GM21576 (cell line): ENCODE results near the gene ENOX1.

ENCODE experiments used
- ATAC-seq: cut with Tn5 transposase; IDR thresholded peaks from one replicate; pipeline ENCODE4 v1.9.1; 2021; ENCODE audit warnings: mild to moderate bottlenecking, moderate library complexity; ENCODE audit not compliant: unreplicated experiment

Gene ENOX1

DNA sequence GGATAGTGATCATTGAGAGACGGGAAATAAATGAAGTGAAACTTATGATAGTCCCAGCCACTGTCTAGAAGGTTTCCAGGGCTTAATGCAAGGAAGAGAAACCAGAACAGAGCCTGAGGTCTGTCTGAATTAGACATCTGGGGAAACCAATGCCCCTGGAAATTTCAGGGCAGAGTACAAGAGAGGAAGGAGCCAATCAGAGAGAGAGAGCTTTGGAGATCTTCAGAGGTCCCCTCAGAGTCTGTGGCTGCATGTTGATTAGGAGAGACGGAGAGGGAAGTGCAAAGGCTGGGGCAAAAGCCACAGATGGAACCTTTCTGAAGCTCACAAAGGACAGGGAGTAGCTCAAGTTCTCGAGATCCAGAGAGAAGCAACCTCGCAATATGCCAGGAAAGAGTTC, 385.4 kb downstream of the ENOX1 start:
- ATAC-seq, result no peak

GRCh38 chr13:43397111-43397510, 389.7 kb downstream of the ENOX1 start:
- no peak for ATAC-seq

- no peak for ATAC-seq
Observed at GRCh38 chr13:43391036-43391435, 395.7 kb downstream of the ENOX1 start.

GRCh38 chr13:43390619-43391018, 396.2 kb downstream of the ENOX1 start:
- no peak for ATAC-seq

DNA sequence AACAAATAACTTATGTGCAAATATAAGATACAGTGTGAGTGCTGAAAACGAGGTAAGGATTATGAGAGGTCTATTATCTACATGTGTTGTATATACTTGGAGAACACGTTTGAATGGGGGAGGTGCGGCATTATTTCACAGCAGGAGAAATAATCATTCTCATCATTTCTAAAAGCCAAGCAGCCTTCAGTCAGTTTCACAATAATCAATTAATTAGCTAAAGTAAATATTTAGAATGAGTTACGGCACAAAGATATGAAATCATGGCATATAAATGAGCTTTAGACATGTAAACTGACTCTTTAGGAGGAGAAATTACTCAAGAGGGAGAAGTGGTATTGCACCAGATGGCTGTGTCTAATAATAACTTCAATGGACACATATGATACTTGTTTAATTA, 396.8 kb downstream of the ENOX1 start:
- ATAC-seq, result no peak

DNA sequence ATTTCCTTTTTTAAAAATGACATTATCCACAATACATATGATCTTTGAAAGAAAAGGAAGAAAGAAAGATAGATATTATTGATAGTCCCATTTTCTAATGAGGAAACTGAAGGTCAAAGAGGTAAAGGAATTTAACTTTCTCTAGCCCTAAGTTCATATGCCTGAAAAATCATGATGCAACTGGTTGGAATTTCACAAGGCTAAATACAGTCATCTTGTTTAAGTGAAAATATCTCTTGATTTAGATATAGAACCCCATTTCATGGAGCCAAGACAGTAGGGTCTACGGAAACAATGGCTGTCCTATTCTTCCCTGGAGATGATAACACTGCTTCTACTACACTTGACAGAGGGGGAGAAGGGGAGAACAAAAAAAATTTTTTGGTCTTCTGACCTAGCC, 397.2 kb downstream of the ENOX1 start:
- no peak for ATAC-seq

- peak; percentile 48 for ATAC-seq
Observed at GRCh38 chr13:43388282-43389034, 398.3 kb downstream of the ENOX1 start.

- ATAC-seq, result no peak
Observed at GRCh38 chr13:43387880-43388279, 398.9 kb downstream of the ENOX1 start.

DNA sequence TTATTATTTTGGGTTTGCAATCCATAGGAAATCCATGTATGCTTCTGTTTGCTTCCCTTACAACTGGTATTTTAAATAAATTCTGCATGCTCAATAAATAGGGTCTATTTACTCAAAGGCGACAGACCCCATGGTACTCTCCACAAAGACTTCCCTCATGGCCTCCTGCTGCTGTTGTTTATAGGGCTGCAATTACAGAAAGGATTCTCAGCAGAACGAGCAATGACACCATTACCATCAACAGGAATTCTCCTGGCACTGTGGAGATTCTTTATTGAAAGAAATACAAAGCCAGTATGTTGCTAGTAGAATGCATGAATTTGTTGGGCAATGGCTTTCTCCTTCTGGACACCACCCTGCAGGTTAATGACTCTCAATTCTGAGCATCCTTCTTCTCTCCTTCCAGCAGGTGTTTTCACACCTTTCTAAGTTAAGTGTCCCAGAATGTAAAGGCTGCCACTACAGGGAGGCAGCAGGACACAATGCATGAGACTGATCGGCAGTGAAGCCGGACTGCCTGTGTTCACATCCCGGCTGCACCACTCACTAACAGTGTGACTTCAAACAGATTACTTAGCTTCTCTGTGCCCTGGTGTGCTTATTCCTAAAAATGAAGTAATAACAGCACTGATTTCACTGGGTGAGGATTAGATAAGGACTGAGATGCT, 403.1 kb downstream of the ENOX1 start:
- no peak for ATAC-seq

DNA sequence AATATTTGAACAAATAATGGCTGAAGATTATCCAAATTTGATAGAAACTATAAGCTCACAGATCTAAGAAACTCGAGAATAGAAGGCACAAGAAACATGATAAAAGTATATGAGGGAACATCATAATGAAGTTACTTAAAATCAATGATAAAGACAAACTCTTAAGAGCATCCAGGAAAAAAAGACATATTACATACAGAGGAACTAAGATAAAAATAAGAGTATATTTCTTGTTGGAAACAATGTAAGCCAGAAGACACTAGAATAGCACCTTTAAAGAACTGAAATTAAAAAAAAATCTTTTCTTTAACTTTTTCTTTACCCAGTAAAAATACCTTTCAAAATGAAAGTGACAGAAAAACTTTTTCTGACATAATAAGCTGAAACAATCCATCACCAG, 407.0 kb downstream of the ENOX1 start:
- ATAC-seq, result no peak

- ATAC-seq, result no peak
Observed at GRCh38 chr13:43377973-43378372, 408.8 kb downstream of the ENOX1 start.

DNA sequence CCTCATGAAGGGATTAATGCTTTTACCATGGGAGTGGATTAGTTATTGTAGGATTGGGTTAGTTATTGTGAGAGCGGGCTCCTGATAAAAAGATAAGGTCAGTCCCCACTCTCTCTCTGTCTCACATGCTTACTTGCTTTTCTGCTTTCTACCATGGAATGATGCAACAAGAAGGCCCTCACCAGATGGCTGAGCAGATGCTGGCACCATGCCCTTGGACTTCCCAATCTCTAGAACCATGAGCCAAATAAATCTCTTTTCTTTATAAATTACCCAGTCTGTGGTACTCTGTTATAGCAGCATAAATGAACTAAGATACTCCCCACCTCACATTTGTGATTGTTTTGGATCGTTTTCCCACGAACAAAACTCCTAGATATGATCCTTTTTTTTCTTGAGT, 409.6 kb downstream of the ENOX1 start:
- ATAC-seq, result no peak

- no peak for ATAC-seq
Observed at GRCh38 chr13:43376596-43376995, 410.2 kb downstream of the ENOX1 start.

DNA sequence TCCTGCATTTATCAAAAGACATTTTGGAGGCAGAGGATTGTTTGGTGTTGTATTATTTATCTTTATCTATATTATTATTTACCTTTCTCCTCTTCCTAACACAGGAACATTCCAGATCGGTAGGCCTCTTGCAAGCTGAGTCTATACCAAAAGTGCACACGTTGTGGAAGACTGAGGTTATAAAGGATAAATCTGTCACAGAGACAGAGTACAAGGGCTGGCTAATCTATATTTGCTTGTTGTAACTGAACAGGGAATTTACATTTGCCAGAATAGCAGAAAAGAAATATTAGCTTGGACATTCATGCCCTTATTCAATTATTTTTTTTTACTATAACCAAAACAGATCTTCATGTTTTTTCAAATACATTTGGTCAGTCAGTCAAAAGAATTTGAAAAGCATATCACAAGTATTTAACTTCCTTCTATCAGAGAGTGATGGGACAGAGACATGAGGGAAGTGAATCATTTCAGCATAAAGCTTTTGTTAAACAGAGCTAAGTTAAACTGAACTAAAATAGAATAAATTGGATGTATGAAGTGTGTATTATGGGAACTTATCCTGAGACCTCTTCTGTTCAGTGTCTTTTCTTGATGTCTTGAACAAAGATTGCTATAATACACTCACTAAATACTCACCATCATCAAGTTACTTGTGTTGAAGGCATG, 410.8 kb downstream of the ENOX1 start:
- ATAC-seq, result no peak

DNA sequence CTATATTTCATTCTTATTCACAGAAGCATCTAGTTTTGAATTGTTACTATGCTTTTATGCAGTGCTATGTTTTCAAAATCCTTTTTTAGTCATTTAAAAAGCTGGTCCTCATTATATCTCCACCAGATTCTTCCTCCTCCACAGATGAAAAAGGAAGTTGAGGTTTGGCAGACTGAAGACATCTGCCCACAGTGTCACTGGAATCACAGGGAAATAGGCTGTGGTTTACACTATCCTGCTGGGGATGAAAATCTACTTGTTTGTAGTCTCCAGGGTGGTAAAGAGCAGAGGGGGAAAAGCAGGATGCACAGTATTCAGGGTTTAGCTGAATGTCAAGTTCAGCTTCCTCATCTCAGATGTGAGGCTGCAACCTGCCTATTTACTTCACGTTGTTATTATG, 412.2 kb downstream of the ENOX1 start:
- no peak for ATAC-seq

DNA sequence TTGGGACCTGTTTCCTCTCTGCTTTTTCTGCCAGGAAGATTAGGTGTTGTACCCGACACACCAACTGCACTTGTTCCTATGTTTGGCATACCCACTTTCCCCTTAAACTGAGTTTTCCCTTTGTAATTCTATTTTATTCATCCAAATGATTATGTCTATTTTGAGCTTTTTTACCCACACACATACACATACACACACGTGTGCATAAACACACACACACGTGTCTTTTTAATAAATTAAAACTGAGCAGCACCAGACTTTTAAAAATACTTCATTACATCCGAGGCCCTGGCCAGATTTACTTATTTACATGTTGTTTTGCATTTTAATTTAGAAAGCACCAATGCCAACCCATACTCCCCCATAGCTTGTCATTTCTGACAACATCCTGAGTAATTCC, 413.4 kb downstream of the ENOX1 start:
- ATAC-seq, result no peak

DNA sequence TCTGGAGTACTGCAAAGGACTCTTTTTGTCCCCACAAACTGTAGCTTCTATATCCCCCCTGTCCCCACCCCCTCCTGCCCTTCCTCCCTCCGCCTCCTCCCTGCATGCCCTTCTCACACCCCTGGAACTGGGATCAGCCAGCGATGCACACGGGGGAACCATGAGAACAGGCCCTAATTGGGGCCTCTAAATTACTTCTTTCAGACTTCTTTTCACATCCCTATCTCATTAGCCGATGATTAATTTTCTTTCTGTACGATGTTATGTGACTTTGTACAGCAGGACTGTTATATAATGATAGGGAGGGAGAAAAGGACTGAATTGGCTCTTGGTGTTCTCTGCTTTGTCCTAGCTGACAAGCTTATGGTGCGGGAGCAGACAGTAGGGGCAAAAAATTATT, 415.9 kb downstream of the ENOX1 start:
- no peak for ATAC-seq

GRCh38 chr13:43369319-43369718, 417.5 kb downstream of the ENOX1 start:
- no peak for ATAC-seq

DNA sequence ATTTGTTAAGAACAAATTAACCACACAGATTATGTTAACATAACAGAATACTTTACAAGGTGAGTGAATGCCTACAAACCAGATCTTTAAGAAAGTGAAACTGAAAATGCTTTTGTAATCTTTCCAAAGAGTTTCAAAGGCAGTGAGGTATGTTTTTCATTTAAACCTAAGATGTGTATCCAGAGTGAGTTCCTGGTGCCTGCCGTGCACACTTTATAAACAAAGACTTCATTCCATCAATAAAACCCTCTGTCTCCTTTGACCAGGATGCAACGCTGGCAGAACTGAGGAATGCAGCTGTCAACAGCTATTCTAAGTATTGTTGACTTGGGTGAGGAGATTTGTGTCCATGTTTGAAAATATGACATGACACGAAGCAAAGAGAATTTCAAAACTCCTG, 418.8 kb downstream of the ENOX1 start:
- peak; percentile 53 for ATAC-seq

DNA sequence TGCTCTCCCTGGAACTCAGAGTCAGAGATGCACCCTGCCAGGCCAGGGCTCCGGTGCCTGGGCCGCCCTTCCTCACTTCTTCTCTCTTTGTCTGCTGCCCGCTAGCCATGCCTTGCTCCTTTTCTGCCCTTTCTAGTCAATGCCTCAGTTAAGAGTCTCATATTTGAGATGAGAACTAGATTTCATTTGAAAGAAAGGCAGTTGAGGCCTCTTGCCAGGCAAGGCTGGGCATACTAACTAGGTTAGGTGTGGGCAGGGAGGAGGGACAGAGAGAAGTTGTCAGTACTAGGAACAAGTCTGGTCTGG, 421.8 kb downstream of the ENOX1 start:
- no peak for ATAC-seq

DNA sequence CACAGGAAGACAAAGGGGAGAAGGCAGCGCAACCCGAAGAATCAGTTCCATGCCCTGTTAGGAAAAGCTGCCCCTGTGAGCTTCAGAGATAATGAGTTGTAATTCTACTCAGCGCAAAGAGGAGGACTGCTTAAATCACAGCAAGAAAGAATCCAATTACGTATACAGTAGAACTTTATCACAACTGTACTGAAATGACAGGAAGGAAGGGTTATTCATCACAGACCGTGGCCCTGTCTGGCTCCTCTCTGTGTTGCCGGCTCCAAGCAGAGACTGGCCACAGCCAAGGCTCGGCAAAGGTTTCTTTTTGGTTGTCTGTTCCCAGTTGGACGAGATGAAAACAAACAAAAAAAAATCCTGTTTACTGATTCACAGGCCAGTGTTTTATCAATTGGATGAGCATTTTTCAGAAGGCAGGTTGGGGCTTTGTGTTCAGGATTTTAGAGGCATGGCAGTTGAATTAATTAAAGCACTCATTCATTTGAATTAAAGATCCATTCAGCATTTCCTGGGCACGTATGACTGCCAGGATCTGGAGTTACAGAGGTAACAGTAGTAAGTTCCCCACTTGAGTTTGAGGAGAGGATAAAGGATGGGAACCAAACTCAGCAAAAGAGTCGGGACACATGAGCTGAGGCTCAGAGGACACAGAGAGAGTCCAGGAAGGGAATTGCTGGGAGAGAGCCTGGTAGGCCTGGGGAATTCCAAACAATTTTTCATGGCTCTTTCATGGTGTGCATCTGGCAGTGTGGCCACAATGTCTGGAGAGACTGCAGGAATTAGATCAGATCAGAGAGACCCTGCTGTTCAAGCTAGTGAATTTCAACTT, 422.3 kb downstream of the ENOX1 start:
- no peak for ATAC-seq
